GM10266 (cell line): Measurements from ENCODE around the gene BICD2.

ENCODE experiments used
- DNase-seq: peaks from one replicate; pipeline ENCODE4 v3.0.0; 2012; ENCODE audit errors: extremely low spot score
- CTCF ChIP-seq: IDR thresholded peaks from 2 replicates; pipeline ENCODE4 v1.5.1; 2012; ENCODE audit warnings: mild to moderate bottlenecking, low read depth; ENCODE audit not compliant: control insufficient read depth, insufficient read depth; ENCODE audit errors: missing control alignments

BICD2 gene

GRCh38 chr9:92663951-92664350, 100.7 kb downstream of the BICD2 start:
- no peak for DNase-seq
- no peak for TF ChIP-seq CTCF

GRCh38 chr9:92663126-92663525, 101.5 kb downstream of the BICD2 start:
- DNase-seq = no peak
- no peak for TF ChIP-seq CTCF

- TF ChIP-seq CTCF = no peak
- DNase-seq = no peak
Observed at GRCh38 chr9:92661743-92662142, 102.9 kb downstream of the BICD2 start.
